Amygdala (tissue), 56 donors: ENCODE data around the gene RHOU.
"Not testable (repeated sequence)": the region's sequence is repeated elsewhere in the genome, so short reads cannot be mapped to it uniquely, and the experiment has no call there.

Source experiments
- DNase-seq, 56 donors: peaks; one replicate each; lab custom pipeline; 2025; lab: John Stamatoyannopoulos, UW

Gene RHOU

DNA sequence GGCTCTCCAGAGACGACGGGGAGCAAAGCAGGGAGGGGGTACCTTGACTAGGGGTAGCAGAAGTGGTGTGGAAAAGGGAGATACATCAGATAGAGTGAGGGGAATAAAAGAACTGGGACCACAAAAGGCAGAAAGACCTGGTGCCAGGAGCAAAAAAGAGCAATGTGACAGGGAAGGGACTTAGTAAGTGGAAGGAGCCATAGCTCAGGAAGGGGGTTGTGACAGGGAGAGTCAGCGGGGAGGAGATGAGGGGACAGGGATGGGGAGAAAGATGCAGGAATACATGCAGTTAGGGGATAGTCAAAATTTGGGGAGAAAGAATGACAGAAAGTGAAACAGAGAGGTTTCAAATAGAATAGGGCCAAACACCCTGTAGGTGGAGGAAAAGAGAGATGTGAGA lies 20.5 kb downstream of the RHOU start:
- DNase-seq: no peak

DNA sequence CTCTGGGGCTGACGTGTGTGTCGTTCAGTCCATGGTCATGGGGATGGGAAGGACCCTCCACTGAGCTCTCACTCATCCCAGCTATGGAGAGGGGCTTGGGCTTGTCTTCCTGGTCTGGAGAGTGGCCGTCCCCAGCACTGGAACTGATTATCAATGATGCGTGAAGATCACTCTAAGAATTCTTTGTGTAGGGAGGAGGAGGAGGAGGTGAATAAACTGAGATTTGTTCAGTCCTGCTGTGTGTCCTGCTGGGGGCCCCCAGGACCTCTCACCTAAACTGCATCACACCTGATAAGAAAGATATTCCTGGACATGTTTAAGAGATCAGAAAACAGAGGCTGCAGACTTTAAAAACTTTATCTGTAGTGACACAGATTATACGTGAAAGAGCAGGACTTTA lies 21.2 kb downstream of the RHOU start:
- DNase-seq: no peak

DNA sequence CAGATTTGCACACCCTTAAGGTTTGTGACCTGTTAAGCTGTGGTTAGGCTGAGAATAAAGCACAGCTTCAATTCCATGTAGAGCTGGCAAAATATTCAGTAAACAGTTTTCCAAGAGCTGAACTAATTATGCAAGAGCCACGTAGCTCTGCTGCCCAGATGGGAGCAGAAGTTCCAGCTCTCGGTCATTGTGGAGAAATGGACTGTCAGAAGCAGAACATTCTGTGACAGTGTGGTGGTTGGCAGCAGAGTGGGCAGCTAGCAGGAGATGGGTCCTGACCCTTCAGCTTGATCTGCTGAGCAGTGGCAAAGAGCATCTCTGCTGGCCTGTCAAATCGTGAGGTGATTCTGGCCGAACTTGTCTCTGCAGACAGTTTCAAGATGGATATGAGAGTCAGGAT lies 23.2 kb downstream of the RHOU start:
- DNase-seq: no peak

DNA sequence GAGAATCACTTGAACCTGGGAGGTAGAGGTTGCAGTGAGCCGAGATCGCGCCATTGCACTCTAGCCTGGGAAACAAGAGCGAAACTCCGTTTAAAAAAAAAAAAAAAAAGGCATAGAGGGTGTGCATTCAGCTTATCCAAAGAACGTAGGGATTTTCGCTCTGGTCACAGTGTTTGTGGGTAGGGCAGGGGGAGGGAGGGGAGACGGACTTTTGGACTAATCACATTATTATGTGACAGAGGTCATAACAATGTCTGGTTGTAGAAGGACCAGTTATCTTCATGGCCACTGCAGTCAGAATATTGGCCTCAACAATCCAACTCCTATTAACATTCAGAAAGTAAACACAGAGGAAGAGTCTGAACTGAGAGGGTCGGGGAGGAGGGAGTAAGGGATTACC lies 25.7 kb downstream of the RHOU start:
- DNase-seq: no peak

DNA sequence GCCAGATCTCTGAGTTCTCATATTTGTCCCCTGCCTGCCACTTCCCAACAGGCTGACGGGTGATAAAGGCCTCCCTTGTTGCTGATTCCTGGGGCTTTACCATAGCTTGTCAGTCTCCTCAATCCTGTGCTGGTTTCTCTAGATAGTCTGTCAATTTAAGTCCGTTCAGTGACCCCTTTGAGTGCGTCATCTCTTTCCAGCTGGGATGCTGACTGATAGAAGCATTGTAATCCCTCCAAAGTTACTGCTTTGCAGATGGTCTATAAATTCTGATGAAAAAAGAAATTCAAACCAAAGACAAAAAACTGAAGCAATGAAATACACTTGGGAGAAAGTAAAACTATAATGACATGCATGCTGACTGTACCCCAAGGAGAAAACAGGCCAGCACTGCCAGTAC lies 28.3 kb downstream of the RHOU start:
- peak in 1 of 56 donors; percentile 28 for DNase-seq

DNA sequence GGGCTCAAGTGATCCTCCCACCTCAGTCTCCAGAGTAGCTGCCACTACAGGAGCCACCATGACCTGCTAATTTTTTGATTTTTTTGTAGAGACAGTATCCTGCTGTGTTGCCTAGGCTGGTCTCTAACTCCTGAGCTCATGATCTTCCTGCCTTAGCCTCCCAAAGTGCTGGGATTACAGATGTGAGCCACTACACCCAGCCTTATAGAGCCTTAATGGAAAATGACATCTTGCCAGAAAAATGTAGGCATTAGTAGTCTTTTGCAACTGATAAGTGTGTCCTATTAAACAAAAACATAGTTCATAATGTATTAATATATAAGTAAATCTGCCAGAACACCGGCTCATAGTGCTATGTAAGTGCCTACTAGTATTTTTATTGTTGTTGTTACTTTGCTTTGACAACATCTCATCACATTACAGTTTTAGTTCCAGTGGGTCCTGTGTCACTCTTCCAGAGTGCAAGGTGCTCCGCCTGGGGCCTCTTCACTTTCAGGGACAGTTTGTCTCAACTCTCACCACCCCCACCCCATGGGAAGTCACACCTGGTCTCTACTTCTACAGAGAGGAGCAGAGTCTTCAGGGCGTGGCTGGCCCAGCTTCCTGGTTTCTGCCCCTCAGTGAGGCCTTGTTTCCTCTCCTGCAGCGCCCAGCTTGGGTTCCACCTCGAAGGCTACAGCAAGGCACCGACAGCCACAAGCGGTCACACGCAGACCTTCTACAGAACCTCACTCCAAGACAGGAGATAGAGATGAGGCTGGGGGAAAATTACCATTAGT lies 30.1 kb downstream of the RHOU start:
- no peak for DNase-seq

DNA sequence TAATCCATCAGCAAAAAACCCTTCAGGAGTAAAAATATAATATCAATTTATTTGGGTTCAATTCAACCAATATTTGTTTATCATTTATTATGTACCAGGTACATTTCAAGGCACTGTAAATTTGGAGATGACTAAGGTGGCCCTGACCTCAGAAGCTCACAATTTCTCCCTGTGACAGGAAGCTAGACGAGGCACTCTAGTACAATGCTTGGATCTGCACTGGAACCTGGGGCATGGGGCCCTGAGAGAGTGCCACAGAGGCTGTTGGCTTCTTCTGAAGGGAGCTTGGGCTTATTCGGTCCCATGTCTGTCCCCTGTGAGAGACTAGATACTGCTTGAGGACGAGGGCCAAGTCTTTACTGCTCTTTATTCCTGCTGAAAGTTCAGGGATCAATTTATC lies 31.5 kb downstream of the RHOU start:
- DNase-seq: no peak

DNA sequence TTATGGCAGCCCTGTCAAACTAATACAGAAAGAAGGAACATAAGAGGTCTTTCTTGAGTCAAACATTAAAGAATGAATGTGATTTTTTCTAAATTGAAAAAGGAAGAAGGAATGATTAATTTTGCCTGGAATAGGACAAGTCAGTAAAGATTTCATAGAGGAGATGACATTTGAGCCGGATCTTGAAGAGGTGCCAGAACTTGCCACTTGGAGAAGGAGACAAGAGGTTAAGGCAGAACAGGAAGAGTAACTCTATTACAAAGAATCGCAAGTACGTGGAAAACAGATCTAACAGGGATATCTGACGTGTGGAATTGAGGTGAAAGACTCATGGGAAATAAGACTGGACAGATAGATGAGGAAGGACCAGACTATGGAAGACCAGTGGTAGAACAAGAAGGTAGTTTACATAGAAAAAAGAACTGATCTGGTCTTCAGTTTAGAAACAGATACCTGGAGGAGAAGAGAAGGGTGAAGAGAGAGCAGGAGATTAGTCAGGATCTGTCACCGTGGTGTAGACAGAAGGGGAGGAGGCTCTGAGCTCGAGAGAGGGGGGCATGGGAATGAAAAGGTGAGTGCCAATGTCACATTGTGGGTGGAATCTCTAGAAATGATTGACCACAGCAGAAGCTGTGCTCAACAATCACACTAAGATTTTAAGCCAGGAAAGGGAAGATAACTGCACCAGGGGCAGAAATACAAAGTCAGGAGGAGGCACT lies 32.5 kb downstream of the RHOU start:
- no peak for DNase-seq

DNA sequence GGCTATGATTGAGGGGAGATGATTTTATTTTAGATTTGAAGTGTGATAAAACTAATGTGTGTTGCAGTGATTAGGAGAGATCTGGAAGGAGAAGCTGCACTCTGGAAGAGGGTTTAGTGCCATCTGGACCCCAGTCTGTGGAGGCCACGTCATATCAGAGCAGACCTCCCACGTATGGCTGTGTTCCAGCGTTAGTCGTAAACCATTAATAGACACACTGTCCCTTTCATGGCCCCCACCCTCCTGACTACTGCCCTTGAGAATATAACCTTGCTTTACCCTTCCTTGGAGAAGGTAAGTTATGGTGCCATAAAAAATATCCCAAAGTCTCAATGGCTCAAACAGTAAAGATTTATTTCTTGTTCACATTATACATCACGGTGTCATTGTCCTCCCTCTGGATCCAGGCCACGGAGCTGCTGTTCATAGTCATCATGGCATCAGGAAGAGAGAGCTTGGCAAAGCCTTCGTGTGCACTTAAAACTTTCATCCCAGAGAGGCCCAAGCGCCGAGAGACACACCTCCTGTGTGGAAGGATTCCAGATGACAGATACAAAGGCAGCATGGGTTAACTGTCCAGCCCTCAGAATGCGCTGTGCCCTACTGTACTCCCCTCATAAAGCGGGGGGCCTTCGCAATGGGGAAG lies 33.2 kb downstream of the RHOU start:
- no peak for DNase-seq

DNA sequence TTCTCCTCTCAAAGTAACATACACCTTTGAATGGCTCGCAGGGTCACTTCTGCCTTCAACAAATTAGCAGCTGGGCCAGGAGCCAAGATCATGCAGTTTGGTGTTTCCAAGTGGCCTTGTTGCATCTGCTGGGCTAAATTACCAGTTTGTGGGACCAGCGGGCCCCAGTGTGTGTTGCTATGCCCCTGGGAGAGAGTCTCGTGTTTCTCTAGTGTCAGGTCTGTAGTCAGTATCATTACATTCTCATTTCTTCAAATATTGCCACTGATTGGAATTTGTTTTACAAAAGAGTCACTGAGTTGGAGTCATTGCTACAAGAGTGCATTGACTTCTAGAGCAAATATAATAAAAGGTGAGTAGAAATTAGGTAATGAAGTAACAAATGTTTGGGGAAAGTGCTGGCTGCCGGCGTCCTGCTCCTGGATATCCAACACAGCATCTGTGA lies 35.5 kb downstream of the RHOU start:
- DNase-seq: no peak

DNA sequence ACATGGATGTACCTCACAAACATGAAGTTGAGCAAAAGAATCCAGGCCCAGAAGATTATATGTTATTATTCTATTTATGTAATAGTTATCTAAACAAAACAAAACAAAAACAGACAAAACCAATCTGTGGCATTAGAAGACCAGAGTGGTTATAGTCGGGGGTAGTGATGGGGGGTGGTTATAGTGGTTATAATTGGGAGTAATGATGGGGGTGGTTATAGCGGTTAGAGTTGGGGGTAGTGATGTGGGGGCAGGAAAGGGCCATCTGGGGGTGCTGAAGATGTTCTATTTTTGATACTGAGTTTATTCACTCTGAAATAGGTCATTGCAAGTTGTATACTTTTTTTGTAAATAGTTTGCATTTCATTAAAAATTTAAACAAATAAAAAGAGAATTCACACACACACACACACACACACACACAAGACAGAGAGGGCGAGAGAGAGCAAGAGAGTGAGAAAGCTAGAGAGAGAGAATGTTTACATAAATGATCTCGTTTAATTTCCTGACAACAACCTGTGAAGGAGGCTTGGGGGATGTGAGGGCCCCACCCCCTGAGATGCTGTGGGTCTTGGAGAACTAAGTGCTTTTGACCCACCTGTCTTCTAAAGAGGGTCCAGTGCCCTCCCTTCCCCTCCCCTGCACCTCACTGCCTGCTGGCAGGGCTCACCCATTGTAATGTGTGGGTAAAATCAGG lies 37.4 kb downstream of the RHOU start:
- DNase-seq: no peak

DNA sequence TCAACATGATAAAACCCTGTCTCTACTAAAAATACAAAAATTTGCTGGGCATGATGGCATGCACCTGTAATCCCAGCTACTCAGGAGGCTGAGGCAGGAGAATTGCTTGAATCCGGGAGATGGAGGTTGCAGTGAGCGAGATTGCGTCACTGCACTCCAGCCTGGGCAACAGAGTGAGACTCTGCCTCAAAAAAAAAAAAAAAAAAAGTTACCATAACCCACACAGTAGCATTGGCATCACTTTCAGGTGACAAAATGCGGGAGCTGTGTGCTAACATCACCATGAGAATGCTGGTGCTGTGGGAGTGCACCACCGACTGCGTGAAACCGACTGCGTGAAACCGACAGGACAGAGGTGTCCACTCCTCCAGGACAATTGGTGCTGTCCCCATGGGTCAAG lies 40.7 kb downstream of the RHOU start:
- not testable (repeated sequence) for DNase-seq

DNA sequence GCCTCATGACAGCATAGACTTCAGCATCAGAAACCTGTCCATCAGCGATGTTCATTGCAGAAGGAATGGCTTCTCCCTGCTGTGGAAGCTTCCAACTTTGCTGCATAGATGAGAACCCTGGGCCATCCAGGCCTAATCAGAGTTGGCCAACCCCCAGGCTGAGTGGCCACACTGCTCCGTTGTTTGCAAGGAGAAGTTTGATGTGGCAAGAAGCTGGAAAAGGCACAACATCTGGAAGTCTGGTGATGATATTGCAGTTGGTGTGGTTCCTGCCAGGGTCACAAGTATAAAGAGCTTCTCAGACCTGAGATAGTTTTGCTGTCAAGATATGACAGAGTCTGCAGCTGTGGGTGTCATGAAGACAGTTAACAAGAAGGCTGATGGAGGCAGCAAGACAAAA lies 41.2 kb downstream of the RHOU start:
- no peak for DNase-seq

DNA sequence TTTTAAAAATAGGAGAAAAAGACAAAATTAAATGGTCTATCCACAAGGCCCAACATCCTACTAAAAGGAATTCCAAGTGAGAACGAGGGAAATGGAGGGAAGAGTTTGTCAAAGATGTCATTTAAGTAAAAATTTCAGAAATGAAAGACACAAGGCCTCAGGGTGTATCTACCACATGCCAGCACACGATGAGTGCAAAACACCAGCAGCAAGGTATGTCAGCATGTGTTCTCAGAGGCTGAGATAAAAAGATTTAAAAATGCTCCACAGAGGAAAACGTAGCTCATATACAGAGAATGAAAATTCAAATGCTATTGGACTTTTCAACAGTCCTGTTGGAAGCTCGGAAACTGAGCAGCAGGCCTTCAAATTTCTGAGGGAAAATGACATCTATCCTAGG lies 42.0 kb downstream of the RHOU start:
- DNase-seq: no peak

DNA sequence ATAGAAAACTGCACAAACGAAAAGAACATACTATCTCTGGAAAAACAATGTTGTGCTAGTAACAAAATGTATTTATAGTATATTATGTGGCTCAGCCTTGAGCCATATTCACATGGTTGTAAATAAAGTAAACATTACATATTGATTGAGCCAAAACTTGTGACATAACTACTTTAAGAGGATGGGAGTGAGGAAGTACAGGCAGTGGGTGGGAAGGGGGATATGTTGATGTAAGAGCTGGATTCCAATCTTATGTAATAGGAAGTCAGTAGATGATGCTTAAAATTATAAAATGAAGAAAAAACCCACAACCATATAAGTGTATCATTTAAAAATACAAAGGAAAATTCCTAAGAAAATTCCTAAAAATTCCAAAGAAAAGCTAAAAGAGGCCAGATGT lies 42.7 kb downstream of the RHOU start:
- DNase-seq: no peak

DNA sequence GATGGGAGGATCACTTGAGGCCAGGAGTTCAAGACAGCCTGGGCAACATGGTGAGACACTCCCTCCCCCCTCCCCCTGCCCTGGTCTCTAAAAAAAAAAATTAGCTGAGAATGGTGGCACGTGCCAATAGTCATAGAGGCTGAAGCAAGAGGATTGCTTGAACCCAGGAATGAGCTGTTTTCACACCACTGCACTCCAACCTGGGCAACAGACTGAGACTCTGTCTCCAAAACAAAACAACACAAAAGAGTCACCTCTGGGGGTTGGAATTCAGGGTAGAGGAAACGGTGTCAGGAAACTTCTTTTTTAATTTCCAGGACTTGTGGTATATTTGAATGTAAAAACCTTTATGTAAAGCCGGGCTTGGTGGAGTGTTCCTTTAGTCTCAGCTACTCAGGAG lies 43.2 kb downstream of the RHOU start:
- no peak for DNase-seq

DNA sequence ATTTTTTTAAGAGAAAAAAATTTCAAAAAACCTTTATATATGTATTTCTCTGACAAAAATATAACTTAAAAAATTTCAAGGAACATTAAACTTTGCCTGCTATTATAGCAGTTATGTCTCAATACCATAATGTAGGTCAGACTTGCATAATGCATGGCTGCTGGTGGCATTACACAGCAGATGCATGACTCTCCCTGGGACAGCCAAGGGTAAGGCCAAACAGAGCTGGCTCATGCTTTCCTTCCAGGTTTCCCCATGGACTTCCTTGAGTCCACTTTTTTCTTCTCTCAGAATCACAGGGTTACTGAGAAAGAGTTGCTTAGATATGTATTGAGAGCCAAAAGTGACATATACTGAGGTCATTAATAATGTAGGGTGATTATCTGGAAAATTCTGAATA lies 43.7 kb downstream of the RHOU start:
- no peak for DNase-seq

DNA sequence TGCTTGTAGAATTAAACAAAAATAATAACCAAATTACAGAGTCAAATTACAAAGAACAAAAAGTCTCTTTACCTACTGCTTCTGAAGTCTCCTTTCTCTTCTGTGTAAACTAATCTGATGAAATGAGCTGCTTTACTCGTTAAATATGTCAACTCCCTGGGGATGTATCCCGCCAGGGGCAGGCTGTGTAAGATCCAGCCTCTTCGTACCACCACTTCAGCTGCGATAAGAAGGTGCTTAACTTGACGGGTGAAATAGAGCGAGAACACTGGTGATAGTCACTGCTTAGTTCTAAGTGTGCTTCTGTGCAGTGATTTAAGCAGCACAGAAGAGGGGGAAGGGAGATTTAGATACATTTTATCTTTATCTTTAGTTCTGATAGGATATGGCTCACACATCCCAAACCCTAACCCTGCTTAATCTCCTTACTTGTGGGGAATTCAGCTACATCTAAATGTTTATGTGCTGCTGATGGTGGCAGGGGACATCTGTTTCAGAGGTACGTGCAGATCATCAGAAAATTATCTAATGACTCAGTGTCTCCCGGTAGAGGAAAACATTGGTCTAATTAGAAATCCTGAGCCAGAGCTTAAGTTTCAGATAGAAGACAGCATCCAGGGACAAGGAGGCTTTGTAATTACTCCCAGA lies 46.0 kb downstream of the RHOU start:
- peak in 1 of 56 donors; percentile 5 for DNase-seq

DNA sequence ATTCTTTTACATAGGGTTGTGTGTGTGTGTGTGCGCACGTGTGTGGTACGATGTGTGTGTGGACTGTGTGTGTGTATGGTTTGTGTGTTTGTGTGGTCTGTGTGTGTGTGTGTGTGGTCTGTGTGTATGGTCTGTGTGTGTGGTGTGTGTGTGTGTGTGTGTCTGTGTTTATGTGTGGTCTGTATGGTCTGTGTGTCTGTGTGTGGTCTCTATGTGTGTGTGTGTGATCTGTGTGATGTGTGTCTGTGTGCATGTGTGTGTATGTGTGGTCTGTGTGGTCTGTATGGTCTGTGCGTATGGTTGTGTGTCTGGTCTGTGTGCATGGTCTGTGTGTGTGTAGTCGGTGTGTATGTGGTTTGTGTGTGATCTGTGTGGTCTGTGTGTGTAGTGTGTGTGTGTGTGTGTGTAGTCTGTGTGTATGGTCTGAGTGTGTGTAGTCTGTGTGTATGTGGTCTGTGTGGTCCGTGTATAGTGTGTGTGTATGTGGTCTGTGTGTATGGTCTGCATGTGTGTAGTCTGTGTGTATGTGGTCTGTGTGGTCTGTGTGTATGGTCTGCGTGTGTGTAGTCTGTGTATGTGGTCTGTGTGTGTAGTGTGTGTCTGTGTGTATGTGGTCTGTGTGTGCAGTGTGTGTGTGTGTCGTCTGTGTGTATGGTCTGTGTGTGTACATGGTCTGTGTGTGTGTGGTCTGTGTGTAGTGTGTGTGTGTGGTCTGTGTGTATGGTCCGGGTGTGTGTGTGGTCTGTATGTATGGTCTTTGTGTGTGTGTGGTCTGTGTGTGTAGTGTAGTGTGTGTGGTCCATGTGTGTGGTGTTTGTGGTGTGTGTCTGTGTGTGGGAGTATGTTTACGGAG lies 46.8 kb downstream of the RHOU start:
- DNase-seq: no peak
